ENCODE data around the gene TMEM80. TPM values are rescaled to one million over a fixed set of nuclear protein-coding genes. Genes with fewer than 3 reads are reported as not detected.

The TMEM80 gene
- total and polyA plus RNA-seq, 2 of the 8 experiments (the other 6 are each of a cell fraction or from before 2014, with no cell fraction given), result 8.0 to 16.3 TPM

DNA sequence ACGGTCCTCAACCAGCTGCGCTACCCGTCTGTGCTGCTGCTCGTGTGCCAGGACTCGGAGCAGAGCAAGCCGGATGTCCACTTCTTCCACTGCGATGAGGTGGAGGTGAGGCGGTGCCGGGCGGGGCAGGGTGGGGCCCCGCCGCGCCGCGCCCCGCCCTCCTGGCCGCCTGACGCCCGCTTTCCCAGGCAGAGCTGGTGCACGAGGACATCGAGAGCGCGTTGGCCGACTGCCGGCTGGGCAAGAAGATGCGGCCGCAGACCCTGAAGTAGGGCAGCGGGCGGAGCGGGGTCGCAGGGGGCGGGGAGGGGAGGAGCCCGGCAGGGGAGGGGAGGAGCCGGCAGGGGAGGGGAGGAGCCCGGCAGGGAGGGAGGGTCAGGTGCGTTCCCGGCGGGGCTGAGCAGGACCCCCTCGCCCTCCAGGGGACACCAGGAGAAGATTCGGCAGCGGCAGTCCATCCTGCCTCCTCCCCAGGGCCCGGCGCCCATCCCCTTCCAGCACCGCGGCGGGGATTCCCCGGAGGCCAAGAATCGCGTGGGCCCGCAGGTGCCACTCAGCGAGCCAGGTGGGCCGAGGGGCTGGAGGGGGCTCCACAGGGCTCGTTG lies 25.1 kb downstream of the TMEM80 start (continued):
- TF ChIP-seq RFX5 (IDR thresholded peaks at IDR 0.05; ENCODE audit: borderline replicate concordance, low read depth, low read length) (no peak), BACH1 (IDR thresholded peaks at IDR 0.05; ENCODE audit: low read length) (no peak), SP2 (IDR thresholded peaks at IDR 0.05; ENCODE audit: low read length) (no peak), NRF1 (IDR thresholded peaks at IDR 0.05; ENCODE audit: low read depth, low read length) (no peak), JUN (IDR thresholded peaks at IDR 0.05; ENCODE audit: low read depth, low read length) (no peak), RXRA (IDR thresholded peaks at IDR 0.05; ENCODE audit: insufficient read depth, low read depth, low read length) (no peak), CEBPB (IDR thresholded peaks at IDR 0.05; ENCODE audit: low read depth, low read length) (no peak), EGR1 (IDR thresholded peaks at IDR 0.05; ENCODE audit: borderline replicate concordance, low read depth, low read length) (no peak), SP1 (IDR thresholded peaks at IDR 0.05; ENCODE audit: low read depth, low read length) (0 out of 2 replicates have a peak, but pooled peaks have one; percentile 35), TCF12 (IDR thresholded peaks at IDR 0.05; ENCODE audit: low read depth, low read length) (no peak), CHD1 (IDR thresholded peaks at IDR 0.05; ENCODE audit: low read depth, low read length) (no peak), ZNF274 (IDR thresholded peaks at IDR 0.05; ENCODE audit: borderline replicate concordance, extremely low read depth, low read length) (no peak), RBBP5 (IDR thresholded peaks at IDR 0.05; ENCODE audit: borderline replicate concordance, low read depth, low read length) (0 out of 2 replicates have a peak, but pooled peaks have one; percentile 12), HDAC2 (IDR thresholded peaks at IDR 0.05; ENCODE audit: borderline replicate concordance in 1 of 2, low read depth in 2 of 2, low read length in 2 of 2) (no peak), CTBP2 (IDR thresholded peaks at IDR 0.05; ENCODE audit: borderline replicate concordance, insufficient read depth, insufficient read length, low read length) (no peak), JUND (IDR thresholded peaks at IDR 0.05; ENCODE audit: low read length) (no peak), HDAC6 (IDR thresholded peaks at IDR 0.05; ENCODE audit: low read depth, low read length) (no peak), TAF7 (optimal IDR thresholded peaks at IDR 0.05; ENCODE audit: borderline replicate concordance, low read depth, low read length) (peak; percentile 19)
- TF ChIP-seq, protein P1, sequence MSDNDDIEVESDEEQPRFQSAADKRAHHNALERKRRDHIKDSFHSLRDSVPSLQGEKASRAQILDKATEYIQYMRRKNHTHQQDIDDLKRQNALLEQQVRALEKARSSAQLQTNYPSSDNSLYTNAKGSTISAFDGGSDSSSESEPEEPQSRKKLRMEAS (IDR thresholded peaks at IDR 0.05), result peak; percentile 85
- TF ChIP-seq, protein P2, sequence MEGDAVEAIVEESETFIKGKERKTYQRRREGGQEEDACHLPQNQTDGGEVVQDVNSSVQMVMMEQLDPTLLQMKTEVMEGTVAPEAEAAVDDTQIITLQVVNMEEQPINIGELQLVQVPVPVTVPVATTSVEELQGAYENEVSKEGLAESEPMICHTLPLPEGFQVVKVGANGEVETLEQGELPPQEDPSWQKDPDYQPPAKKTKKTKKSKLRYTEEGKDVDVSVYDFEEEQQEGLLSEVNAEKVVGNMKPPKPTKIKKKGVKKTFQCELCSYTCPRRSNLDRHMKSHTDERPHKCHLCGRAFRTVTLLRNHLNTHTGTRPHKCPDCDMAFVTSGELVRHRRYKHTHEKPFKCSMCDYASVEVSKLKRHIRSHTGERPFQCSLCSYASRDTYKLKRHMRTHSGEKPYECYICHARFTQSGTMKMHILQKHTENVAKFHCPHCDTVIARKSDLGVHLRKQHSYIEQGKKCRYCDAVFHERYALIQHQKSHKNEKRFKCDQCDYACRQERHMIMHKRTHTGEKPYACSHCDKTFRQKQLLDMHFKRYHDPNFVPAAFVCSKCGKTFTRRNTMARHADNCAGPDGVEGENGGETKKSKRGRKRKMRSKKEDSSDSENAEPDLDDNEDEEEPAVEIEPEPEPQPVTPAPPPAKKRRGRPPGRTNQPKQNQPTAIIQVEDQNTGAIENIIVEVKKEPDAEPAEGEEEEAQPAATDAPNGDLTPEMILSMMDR (IDR thresholded peaks at IDR 0.05; ENCODE audit: control extremely low read depth in 1 of 3, insufficient read depth in 1 of 3, low read depth in 1 of 3, low read length in 3 of 3), result peak in 1 of 3 experiments; percentile 30; a peak in 2 of 4 replicates
- TF ChIP-seq, protein P3, sequence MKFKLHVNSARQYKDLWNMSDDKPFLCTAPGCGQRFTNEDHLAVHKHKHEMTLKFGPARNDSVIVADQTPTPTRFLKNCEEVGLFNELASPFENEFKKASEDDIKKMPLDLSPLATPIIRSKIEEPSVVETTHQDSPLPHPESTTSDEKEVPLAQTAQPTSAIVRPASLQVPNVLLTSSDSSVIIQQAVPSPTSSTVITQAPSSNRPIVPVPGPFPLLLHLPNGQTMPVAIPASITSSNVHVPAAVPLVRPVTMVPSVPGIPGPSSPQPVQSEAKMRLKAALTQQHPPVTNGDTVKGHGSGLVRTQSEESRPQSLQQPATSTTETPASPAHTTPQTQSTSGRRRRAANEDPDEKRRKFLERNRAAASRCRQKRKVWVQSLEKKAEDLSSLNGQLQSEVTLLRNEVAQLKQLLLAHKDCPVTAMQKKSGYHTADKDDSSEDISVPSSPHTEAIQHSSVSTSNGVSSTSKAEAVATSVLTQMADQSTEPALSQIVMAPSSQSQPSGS (IDR thresholded peaks at IDR 0.05; ENCODE audit: low read length), result no peak
